GM23338 (cell line): Measurements from ENCODE around the gene TMEM132A. TPM values are rescaled to one million over a fixed set of nuclear protein-coding genes. Genes with fewer than 3 reads are reported as not detected.

Experiments used
- ATAC-seq: fragments of 200-7000 bp; cut with Tn5 transposase; 3 replicates; pipeline ENCODE4 v1.9.1; 2020
- DNase-seq: peaks from one replicate; pipeline ENCODE4 v3.0.0-alpha.2; 2015; ENCODE audit warnings: low spot score
- H2AFZ ChIP-seq: fragments of 200-600 bp; sonication (generic); 2 replicates; pipeline ENCODE4 v1.8.0; 2016; ENCODE audit warnings: antibody characterized with exemption, mild to moderate bottlenecking, moderate library complexity
- H3F3A ChIP-seq: fragments of 200-600 bp; sonication (generic); replicated peaks from 2 replicates; pipeline ENCODE4 v1.8.0; 2017; ENCODE audit warnings: antibody characterized with exemption, mixed run types, low read depth
- H3K27ac ChIP-seq: fragments of 200-600 bp; sonication (generic); 2 replicates; pipeline ENCODE4 v1.6.1; 2016; ENCODE audit warnings: low read depth
- H3K27me3 ChIP-seq: fragments of 200-600 bp; sonication (generic); 2 replicates; pipeline ENCODE4 v1.8.0; 2016; ENCODE audit warnings: mild to moderate bottlenecking, mixed run types, moderate library complexity; ENCODE audit not compliant: insufficient read depth
- H3K36me3 ChIP-seq: fragments of 200-600 bp; sonication (generic); 2 replicates; pipeline ENCODE4 v1.8.0; 2016; ENCODE audit warnings: mild to moderate bottlenecking; ENCODE audit not compliant: insufficient read depth
- H3K4me1 ChIP-seq: fragments of 200-600 bp; sonication (generic); 2 replicates; pipeline ENCODE4 v1.8.0; 2016; ENCODE audit warnings: mild to moderate bottlenecking, moderate library complexity; ENCODE audit not compliant: insufficient read depth
- H3K4me2 ChIP-seq: fragments of 200-600 bp; sonication (generic); 2 replicates; pipeline ENCODE4 v1.7.1; 2017; ENCODE audit warnings: mixed run types
- H3K4me3 ChIP-seq: fragments of 200-600 bp; sonication (generic); 2 replicates; pipeline ENCODE4 v1.6.1; 2016; ENCODE audit warnings: mixed run types
- H3K79me2 ChIP-seq: fragments of 200-600 bp; sonication (generic); replicated peaks from 2 replicates; pipeline ENCODE4 v1.8.0; 2017; ENCODE audit warnings: mild to moderate bottlenecking; ENCODE audit not compliant: insufficient read depth
- H3K9me2 ChIP-seq: fragments of 200-600 bp; sonication (generic); 2 replicates; pipeline ENCODE4 v1.8.0; 2017; ENCODE audit not compliant: insufficient read depth
- H4K20me1 ChIP-seq: fragments of 200-600 bp; sonication (generic); replicated peaks from 2 replicates; pipeline ENCODE4 v1.8.0; 2017; ENCODE audit warnings: mild to moderate bottlenecking; ENCODE audit not compliant: insufficient read depth
- H3K27ac Mint-ChIP-seq: 2 replicates; pipeline ENCODE4 v1.8.0; 2020; ENCODE audit warnings: inconsistent platforms, mild to moderate bottlenecking, moderate library complexity, mixed read lengths
- H3K27me3 Mint-ChIP-seq: 3 replicates; pipeline ENCODE4 v1.8.0; 2022; ENCODE audit warnings: low read depth, mild to moderate bottlenecking, moderate library complexity, mixed read lengths, inconsistent platforms; ENCODE audit not compliant: insufficient read depth, poor library complexity
- H3K36me3 Mint-ChIP-seq: 3 replicates; pipeline ENCODE4 v1.8.0; 2021; ENCODE audit warnings: low read depth, mild to moderate bottlenecking, inconsistent platforms, moderate library complexity, mixed read lengths
- H3K4me1 Mint-ChIP-seq: 3 replicates; pipeline ENCODE4 v1.8.0; 2020; ENCODE audit warnings: mild to moderate bottlenecking, inconsistent platforms, mixed read lengths
- H3K4me3 Mint-ChIP-seq: 3 replicates; pipeline ENCODE4 v1.8.0; 2021; ENCODE audit warnings: moderate library complexity, mild to moderate bottlenecking, inconsistent platforms, mixed read lengths
- H3K9me3 Mint-ChIP-seq: 3 replicates; pipeline ENCODE4 v1.8.0; 2020; ENCODE audit warnings: moderate library complexity, mild to moderate bottlenecking, inconsistent platforms, mixed read lengths
- CREB1 ChIP-seq: fragments of 250-450 bp; sonication (Bioruptor Pico); IDR thresholded peaks from 2 replicates; pipeline ENCODE4 v1.5.0; 2020; ENCODE audit warnings: low read depth, mild to moderate bottlenecking, moderate library complexity
- EZH2 ChIP-seq: fragments of 200-600 bp; sonication (generic); IDR thresholded peaks from one replicate; pipeline ENCODE4 v1.8.0; 2017; ENCODE audit warnings: antibody characterized with exemption, mild to moderate bottlenecking, low read depth; ENCODE audit not compliant: unreplicated experiment
- EZH2phosphoT487 ChIP-seq: fragments of 200-600 bp; sonication (generic); IDR thresholded peaks from one replicate; pipeline ENCODE4 v1.8.1; 2018; ENCODE audit warnings: antibody characterized with exemption; ENCODE audit not compliant: unreplicated experiment
- JUNB ChIP-seq: IDR thresholded peaks from one replicate; pipeline ENCODE4 v1.6.1; 2016; ENCODE audit warnings: antibody characterized with exemption; ENCODE audit not compliant: unreplicated experiment
- NANOG ChIP-seq: IDR thresholded peaks from 2 replicates; pipeline ENCODE4 v1.6.1; 2016; ENCODE audit warnings: antibody characterized with exemption, borderline replicate concordance
- POLR2AphosphoS5 ChIP-seq: IDR thresholded peaks from 2 replicates; pipeline ENCODE4 v1.6.1; 2016; ENCODE audit warnings: antibody characterized with exemption, low read depth
- STAT1 ChIP-seq: IDR thresholded peaks from one replicate; pipeline ENCODE4 v1.6.1; 2016; ENCODE audit warnings: antibody characterized with exemption; ENCODE audit not compliant: unreplicated experiment
- ZNF114 ChIP-seq: fragments of 250-450 bp; sonication (Bioruptor Pico); IDR thresholded peaks from 2 replicates; pipeline ENCODE4 v1.5.0; 2020; ENCODE audit warnings: mild to moderate bottlenecking, moderate library complexity
- ZNF331 ChIP-seq: fragments of 250-450 bp; sonication (Bioruptor Pico); IDR thresholded peaks from 2 replicates; pipeline ENCODE4 v1.5.0; 2020; ENCODE audit warnings: low read depth, mild to moderate bottlenecking, moderate library complexity
- polyA plus RNA-seq: library from polyadenylated mRNA; unstranded; fragments of >200 nt; fragmentation: Nextera tagmentation; extraction: Ambion mirVana; gene quantifications from 2 replicates; pipeline ENCODE4 v1.2.1, GENCODE V29; 2016
- total RNA-seq: library from RNA; depleted of rRNA; stranded (reverse); fragments of >200 nt; shearing (Covaris generic); gene quantifications from 2 replicates; pipeline ENCODE4 v1.2.3, GENCODE V29; 2014
- TF ChIP-seq, protein P1 (sequence below): IDR thresholded peaks from 2 replicates; pipeline ENCODE4 v1.6.1; 2016; ENCODE audit warnings: antibody characterized with exemption
- TF ChIP-seq, protein P2 (sequence below), 2 experiments: fragments of 200-600 bp in 1 of 2; sonication (generic) in 1 of 2; conservative IDR thresholded peaks; 2 replicates each; pipeline versions ENCODE4 v1.5.1 to v1.6.1; 2016 to 2017; ENCODE audit warnings: antibody characterized with exemption in 2 of 2, low read depth in 2 of 2, mild to moderate bottlenecking in 2 of 2, moderate library complexity in 1 of 2
- TF ChIP-seq, protein P3 (sequence below): fragments of 250-450 bp; sonication (Bioruptor Pico); IDR thresholded peaks from 2 replicates; pipeline ENCODE4 v1.5.0; 2020; ENCODE audit warnings: mild to moderate bottlenecking, moderate library complexity
- TF ChIP-seq, protein P4 (sequence below): IDR thresholded peaks from one replicate; pipeline ENCODE4 v1.6.1; 2018; ENCODE audit warnings: antibody characterized with exemption; ENCODE audit not compliant: unreplicated experiment

TMEM132A gene
- total and polyA plus RNA-seq, 2 experiments from 2014 or later = 36.2 to 96.6 TPM

DNA sequence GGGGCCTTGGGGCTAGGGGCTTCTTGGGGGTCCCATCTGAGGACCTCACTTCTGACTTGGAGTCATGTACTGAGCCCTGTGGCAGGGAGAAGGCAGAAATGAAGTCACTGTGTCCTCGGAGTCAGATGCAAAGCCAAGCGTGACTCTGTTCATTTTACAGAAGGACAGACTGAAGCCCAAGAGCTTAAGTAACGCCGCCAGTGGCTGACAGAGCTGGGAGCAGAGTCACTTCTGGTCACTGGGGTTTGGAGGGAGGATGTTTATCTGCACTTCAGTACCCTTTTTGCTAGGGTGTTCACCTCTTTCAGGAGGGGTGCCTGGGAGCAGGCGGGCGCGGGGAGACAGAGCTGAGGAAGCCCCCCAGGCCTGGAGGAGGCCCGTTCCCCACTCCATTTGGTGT is 57.9 kb downstream of the TMEM132A start:
- DNase-seq (no peak), ATAC-seq (no peak)
- H3K27ac Mint-ChIP-seq = no peak overlapping the region
- Histone ChIP-seq H2AFZ (no peak overlapping the region), H3K4me2 (no peak overlapping the region), H3K27ac (no peak overlapping the region), H3K79me2 (no peaks in the 10 kb centered on the region), H3F3A (no peaks in the 10 kb centered on the region), H3K4me3 (no peak overlapping the region), H3K36me3 (no peaks in the 10 kb centered on the region), H3K4me1 (no peaks in the 10 kb centered on the region), H4K20me1 (no peaks in the 10 kb centered on the region), H3K27me3 (no peaks in the 10 kb centered on the region), H3K9me2 (no peaks in the 10 kb centered on the region)
- H3K36me3 Mint-ChIP-seq = no peaks in the 10 kb centered on the region
- no peak overlapping the region for H3K4me3 Mint-ChIP-seq
- peaks cover 5% of the 10 kb centered on the region for H3K27me3 Mint-ChIP-seq
- H3K4me1 Mint-ChIP-seq = no peaks in the 10 kb centered on the region
- H3K9me3 Mint-ChIP-seq = no peaks in the 10 kb centered on the region
- TF ChIP-seq, protein P1, sequence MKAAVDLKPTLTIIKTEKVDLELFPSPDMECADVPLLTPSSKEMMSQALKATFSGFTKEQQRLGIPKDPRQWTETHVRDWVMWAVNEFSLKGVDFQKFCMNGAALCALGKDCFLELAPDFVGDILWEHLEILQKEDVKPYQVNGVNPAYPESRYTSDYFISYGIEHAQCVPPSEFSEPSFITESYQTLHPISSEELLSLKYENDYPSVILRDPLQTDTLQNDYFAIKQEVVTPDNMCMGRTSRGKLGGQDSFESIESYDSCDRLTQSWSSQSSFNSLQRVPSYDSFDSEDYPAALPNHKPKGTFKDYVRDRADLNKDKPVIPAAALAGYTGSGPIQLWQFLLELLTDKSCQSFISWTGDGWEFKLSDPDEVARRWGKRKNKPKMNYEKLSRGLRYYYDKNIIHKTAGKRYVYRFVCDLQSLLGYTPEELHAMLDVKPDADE = no peak
- TF ChIP-seq NANOG (no peak), CREB1 (CRISPR knock-in tag) (no peak), EZH2 (no peak), POLR2AphosphoS5 (no peak), JUNB (no peak), STAT1 (no peak), ZNF114 (CRISPR knock-in tag) (no peak), EZH2phosphoT487 (no peak), ZNF331 (CRISPR knock-in tag) (no peak)
- TF ChIP-seq, protein P2, sequence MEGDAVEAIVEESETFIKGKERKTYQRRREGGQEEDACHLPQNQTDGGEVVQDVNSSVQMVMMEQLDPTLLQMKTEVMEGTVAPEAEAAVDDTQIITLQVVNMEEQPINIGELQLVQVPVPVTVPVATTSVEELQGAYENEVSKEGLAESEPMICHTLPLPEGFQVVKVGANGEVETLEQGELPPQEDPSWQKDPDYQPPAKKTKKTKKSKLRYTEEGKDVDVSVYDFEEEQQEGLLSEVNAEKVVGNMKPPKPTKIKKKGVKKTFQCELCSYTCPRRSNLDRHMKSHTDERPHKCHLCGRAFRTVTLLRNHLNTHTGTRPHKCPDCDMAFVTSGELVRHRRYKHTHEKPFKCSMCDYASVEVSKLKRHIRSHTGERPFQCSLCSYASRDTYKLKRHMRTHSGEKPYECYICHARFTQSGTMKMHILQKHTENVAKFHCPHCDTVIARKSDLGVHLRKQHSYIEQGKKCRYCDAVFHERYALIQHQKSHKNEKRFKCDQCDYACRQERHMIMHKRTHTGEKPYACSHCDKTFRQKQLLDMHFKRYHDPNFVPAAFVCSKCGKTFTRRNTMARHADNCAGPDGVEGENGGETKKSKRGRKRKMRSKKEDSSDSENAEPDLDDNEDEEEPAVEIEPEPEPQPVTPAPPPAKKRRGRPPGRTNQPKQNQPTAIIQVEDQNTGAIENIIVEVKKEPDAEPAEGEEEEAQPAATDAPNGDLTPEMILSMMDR (conservative IDR thresholded peaks at IDR 0.05; ENCODE audit: low read depth in 2 of 2) = no peak
- TF ChIP-seq, protein P3, sequence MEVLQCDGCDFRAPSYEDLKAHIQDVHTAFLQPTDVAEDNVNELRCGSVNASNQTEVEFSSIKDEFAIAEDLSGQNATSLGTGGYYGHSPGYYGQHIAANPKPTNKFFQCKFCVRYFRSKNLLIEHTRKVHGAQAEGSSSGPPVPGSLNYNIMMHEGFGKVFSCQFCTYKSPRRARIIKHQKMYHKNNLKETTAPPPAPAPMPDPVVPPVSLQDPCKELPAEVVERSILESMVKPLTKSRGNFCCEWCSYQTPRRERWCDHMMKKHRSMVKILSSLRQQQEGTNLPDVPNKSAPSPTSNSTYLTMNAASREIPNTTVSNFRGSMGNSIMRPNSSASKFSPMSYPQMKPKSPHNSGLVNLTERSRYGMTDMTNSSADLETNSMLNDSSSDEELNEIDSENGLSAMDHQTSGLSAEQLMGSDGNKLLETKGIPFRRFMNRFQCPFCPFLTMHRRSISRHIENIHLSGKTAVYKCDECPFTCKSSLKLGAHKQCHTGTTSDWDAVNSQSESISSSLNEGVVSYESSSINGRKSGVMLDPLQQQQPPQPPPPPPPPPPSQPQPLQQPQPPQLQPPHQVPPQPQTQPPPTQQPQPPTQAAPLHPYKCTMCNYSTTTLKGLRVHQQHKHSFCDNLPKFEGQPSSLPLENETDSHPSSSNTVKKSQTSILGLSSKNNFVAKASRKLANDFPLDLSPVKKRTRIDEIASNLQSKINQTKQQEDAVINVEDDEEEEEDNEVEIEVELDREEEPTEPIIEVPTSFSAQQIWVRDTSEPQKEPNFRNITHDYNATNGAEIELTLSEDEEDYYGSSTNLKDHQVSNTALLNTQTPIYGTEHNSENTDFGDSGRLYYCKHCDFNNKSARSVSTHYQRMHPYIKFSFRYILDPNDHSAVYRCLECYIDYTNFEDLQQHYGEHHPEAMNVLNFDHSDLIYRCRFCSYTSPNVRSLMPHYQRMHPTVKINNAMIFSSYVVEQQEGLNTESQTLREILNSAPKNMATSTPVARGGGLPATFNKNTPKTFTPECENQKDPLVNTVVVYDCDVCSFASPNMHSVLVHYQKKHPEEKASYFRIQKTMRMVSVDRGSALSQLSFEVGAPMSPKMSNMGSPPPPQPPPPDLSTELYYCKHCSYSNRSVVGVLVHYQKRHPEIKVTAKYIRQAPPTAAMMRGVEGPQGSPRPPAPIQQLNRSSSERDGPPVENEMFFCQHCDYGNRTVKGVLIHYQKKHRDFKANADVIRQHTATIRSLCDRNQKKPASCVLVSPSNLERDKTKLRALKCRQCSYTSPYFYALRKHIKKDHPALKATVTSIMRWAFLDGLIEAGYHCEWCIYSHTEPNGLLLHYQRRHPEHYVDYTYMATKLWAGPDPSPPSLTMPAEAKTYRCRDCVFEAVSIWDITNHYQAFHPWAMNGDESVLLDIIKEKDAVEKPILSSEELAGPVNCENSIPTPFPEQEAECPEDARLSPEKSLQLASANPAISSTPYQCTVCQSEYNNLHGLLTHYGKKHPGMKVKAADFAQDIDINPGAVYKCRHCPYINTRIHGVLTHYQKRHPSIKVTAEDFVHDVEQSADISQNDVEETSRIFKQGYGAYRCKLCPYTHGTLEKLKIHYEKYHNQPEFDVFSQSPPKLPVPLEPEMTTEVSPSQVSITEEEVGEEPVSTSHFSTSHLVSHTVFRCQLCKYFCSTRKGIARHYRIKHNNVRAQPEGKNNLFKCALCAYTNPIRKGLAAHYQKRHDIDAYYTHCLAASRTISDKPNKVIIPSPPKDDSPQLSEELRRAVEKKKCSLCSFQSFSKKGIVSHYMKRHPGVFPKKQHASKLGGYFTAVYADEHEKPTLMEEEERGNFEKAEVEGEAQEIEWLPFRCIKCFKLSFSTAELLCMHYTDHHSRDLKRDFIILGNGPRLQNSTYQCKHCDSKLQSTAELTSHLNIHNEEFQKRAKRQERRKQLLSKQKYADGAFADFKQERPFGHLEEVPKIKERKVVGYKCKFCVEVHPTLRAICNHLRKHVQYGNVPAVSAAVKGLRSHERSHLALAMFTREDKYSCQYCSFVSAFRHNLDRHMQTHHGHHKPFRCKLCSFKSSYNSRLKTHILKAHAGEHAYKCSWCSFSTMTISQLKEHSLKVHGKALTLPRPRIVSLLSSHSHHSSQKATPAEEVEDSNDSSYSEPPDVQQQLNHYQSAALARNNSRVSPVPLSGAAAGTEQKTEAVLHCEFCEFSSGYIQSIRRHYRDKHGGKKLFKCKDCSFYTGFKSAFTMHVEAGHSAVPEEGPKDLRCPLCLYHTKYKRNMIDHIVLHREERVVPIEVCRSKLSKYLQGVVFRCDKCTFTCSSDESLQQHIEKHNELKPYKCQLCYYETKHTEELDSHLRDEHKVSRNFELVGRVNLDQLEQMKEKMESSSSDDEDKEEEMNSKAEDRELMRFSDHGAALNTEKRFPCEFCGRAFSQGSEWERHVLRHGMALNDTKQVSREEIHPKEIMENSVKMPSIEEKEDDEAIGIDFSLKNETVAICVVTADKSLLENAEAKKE = no peak
- TF ChIP-seq, protein P4, sequence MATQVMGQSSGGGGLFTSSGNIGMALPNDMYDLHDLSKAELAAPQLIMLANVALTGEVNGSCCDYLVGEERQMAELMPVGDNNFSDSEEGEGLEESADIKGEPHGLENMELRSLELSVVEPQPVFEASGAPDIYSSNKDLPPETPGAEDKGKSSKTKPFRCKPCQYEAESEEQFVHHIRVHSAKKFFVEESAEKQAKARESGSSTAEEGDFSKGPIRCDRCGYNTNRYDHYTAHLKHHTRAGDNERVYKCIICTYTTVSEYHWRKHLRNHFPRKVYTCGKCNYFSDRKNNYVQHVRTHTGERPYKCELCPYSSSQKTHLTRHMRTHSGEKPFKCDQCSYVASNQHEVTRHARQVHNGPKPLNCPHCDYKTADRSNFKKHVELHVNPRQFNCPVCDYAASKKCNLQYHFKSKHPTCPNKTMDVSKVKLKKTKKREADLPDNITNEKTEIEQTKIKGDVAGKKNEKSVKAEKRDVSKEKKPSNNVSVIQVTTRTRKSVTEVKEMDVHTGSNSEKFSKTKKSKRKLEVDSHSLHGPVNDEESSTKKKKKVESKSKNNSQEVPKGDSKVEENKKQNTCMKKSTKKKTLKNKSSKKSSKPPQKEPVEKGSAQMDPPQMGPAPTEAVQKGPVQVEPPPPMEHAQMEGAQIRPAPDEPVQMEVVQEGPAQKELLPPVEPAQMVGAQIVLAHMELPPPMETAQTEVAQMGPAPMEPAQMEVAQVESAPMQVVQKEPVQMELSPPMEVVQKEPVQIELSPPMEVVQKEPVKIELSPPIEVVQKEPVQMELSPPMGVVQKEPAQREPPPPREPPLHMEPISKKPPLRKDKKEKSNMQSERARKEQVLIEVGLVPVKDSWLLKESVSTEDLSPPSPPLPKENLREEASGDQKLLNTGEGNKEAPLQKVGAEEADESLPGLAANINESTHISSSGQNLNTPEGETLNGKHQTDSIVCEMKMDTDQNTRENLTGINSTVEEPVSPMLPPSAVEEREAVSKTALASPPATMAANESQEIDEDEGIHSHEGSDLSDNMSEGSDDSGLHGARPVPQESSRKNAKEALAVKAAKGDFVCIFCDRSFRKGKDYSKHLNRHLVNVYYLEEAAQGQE = no peak
